GM21786 (cell line): ENCODE data around the gene FAR1.
"Not testable (repeated sequence)": the region's sequence is repeated elsewhere in the genome, so short reads cannot be mapped to it uniquely, and the experiment has no call there.

ENCODE experiments used
- ATAC-seq: cut with Tn5 transposase; IDR thresholded peaks from one replicate; pipeline ENCODE4 v1.9.1; 2021; ENCODE audit not compliant: unreplicated experiment

FAR1 gene

GRCh38 chr11:13702071-13702470 lies 33.6 kb downstream of the FAR1 start:
- no peak for ATAC-seq

GRCh38 chr11:13705710-13706109 lies 37.2 kb downstream of the FAR1 start:
- no peak for ATAC-seq

DNA sequence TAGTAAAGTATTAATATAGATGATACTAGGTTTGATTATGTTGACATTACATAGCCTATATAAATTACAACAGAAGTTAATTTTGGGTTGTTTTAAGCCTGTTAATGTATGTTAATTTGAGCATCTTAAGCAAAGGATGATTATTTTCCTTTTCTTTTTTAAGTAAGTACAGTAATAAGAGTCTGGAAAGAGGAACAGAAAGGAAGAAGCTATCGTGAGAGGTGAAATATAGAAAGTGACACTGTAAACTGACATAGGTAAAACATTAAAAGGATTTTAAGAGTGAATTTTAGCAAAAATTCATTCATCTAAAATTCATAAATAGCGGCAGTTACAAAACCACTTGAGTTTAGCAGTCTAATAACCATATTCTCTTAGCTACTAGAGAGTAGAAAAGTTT lies 45.5 kb downstream of the FAR1 start:
- no peak for ATAC-seq

- ATAC-seq = no peak
Observed at GRCh38 chr11:13717331-13717730, 48.9 kb downstream of the FAR1 start.

DNA sequence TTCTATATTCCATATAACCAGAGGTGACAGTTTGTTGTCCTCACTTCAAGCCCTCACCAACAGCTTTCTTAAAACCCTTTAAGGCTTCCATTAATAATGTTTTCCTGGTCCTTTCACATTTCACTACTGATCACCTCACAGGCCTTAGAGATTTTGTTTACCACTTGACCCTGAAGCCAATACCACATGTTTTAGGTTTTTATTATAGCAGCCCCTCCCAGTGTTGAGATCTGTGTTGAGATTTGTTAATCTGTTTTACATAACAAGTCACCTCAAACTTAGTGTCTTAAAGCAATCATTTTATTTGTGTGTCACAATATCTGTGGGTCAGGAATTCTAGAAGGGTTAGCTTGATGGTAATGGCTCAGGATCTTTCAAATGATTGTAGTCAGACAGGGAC lies 49.9 kb downstream of the FAR1 start:
- no peak for ATAC-seq

GRCh38 chr11:13720940-13721339 lies 52.5 kb downstream of the FAR1 start:
- no peak for ATAC-seq

DNA sequence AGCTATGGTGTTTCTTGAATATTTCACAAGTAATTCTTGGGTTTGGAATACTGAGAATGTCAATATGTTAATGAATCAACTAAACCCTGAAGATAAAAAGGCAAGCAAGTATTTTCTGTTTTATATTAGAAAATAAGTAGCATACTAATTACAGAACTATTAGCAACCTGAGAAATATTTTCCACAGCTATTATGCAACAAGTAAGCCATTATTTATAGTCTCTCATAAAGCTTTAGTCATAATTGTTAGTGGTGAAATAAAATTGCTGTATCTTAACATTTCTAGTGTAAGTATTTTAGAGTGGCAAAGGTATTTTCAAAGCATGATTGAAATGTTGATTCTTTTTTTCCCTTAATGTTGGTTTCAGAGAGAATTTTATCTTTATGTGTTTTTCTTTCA lies 53.3 kb downstream of the FAR1 start:
- ATAC-seq = no peak

DNA sequence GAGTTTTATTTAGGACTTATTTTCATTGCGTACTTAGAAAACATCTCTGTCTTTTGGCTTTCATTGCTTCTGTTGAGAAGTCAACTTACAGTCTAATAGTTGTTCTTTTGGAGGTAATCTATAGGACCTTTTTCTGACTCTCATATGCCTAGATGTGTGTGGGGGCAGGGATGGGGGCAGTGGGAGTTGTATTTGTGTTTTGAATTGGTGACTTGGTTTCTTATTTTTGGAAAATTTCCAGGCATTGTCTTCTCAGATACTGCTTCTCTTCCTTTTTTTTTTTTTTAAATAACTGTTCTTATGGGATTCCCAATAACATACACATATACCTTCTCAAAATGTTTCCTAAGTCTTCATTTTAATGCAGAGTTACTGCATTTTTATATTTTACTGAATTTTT lies 58.0 kb downstream of the FAR1 start:
- ATAC-seq = no peak

DNA sequence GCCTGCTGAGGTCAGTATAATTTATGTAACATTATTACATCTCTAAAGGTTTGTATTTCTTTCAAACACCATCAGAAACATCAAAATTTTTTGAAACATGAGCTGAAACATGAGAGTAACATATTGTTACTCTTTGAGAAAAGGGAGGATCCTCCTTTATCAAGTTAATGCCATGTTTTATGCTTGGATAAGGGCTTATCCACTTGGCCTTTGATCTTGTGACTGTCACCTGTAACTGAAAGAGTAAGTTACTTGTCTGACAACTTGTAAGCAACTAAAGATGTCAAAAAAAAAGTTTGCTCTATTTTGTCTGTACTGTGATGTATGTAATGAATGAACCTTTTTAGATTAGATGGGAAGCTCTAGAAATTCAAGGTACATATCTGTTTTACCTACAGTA lies 59.6 kb downstream of the FAR1 start:
- no peak for ATAC-seq

DNA sequence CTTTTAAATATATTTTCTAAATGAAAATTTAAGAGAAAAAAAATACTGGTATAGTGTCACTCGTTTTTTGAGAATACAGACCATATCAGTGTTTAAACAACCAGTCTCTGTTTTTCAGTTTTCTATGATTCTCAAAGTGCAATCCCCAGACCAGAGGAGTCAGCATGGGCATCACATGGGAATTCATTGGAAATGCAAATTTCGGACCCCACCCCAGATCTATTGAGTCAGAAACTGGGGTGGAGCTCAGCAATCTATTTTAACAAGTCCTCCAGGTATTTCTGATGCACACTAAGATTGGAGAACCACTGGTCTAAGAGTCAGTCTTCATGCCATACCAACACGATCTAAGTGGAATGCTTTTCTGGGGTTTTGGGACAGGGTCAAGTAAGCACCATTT lies 66.1 kb downstream of the FAR1 start:
- ATAC-seq = no peak

GRCh38 chr11:13745165-13745564 lies 76.7 kb downstream of the FAR1 start:
- ATAC-seq = no peak

DNA sequence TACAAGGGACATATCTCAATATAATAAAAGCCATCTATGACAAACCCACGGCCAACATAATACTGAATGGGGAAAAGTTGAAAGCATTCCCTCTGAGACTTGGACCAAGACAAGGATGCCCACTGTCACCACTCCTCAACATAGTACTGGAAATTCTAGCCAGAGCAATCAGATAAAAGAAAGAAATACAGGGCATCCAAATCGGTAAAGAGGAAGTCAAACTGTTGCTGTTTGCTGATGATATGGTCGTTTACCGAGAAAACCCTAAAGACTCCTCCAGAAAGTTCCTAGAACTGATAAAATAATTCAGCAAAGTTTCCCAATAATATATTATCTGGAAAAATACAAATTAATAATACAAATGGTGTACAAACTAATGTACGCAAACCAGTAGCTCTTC lies 84.8 kb downstream of the FAR1 start:
- ATAC-seq = not testable (repeated sequence)

- no peak for ATAC-seq
Observed at GRCh38 chr11:13759050-13759449, 90.6 kb downstream of the FAR1 start.

DNA sequence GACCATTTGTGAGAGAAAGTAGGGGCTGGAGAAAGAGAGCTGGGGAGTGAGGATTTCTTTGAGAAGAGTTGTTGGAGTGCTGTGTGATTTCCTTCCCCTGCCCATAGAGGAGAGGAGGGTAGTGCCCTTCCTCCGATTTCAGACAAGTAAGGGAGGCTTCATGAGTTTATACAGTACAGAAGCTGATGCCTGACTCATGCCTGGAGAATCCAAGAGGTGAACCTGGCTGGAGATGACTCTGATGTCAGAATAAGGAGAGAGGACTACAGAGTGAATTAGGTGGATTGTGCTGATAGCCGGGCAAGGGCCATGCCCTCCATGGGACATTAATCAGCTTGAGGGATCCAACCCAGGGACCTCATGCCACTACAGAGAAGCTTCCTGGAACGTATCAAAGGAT lies 91.6 kb downstream of the FAR1 start:
- no peak for ATAC-seq

DNA sequence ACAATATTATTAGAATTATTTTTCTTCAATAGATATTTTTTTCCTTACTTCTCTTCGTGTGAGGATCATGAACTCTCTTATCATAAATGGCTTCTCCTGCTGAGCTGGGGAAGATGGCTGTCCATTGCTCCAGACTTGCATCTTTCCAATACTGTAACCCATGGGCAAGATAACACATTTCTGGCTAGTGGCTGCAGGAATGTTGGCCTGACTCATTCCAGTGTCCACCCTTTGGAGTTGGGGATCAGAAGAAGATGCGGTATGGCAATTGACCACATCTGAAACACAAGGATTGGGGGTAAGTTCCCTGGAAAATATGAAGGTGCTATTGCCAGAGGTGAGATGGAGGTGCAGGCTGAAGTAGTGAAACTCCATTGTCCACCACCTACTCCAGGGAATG lies 92.8 kb downstream of the FAR1 start:
- ATAC-seq = no peak

DNA sequence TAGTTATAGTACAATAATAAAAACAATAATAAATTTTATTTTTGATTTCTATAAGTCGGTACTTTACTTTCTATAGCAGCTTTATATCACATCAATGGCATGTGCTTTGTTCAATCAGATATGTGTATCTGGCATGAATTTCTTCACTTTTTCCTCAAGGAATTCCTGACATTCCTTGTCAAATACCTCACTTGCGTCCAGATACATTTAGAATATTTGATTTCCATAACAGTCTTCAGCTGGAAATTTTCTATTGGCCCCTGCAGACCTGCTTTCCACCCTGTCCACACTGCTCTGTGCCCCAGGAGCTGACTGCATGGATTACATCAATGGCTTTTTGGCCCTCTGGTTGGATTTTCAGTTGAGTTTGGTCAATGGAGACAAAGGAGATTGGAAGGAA lies 93.2 kb downstream of the FAR1 start:
- ATAC-seq = no peak

DNA sequence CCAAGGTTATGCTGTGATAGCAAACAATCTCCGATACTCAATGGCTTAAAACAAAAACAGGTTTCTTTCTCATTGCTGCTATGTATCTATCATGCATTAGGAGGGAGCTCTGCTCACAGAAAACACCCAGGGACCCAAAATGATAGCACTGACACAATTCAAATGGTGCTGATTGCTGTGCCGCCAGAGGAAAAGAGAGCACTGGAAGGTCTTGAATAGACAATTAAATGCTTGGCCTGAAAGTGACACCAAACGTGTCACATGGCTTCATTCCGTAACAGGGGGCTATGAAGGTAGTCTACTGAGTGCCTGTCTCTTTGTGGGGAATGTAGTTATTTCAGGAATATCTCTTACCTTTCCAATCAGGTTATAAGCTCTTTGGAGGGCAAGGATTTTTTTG lies 94.2 kb downstream of the FAR1 start:
- no peak for ATAC-seq

- ATAC-seq = no peak
Observed at GRCh38 chr11:13763341-13763740, 94.9 kb downstream of the FAR1 start.

- no peak for ATAC-seq
Observed at GRCh38 chr11:13765886-13766285, 97.4 kb downstream of the FAR1 start.

DNA sequence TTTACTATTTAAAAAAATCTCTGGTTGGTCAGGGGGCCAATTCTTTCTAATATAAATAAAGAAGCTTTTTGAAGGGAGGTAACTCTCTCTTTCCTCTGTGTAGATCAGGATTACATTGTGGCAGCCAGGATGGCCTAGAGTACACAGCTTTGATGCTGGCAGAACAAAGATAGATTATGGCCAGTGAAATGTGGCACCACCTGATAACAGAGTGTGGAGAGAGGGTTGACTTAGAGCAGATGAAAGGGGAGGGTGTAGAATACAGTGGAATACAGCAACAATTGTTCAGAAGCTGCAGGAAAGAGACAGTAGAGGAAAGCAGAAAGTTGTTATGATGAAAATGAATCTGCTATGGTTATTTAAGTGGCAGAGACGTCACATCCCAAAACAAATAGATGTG lies 99.0 kb downstream of the FAR1 start:
- ATAC-seq = no peak

GRCh38 chr11:13769188-13769587 lies 100.7 kb downstream of the FAR1 start:
- no peak for ATAC-seq

DNA sequence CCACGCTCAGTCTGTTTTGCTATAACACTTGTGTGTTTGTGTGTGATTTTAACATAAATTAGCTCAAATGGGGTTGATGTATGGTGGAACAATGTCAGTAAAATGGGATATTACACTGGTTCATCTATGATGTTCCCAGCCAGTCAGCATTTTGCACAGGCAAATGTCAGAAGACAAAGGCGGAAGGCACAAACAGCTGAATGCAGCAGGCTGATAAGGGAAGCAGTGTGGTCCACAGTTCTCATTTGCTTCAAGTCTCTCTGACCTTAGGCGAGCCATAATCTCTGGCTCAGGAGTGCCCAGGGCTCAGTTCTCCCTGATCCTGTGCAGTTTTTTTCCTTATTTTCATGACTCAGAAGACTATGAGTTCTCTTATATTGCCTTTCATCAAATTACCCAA lies 102.7 kb downstream of the FAR1 start:
- ATAC-seq = no peak

GRCh38 chr11:13772223-13773046 lies 104.0 kb downstream of the FAR1 start:
- ATAC-seq = no peak
